BE2C (cell line): Measurements from ENCODE around the gene GRPEL2.

Experiments
- DNase-seq: peaks from one replicate; pipeline ENCODE4 v3.0.0-alpha.2; 2020
- H3K27me3 ChIP-seq: fragments of 250-450 bp; sonication (Bioruptor Pico); 2 replicates; pipeline ENCODE4 v1.5.1; 2020; ENCODE audit warnings: mild to moderate bottlenecking
- H3K36me3 ChIP-seq: fragments of 250-450 bp; sonication (Bioruptor Pico); 2 replicates; pipeline ENCODE4 v1.5.1; 2020; ENCODE audit warnings: mild to moderate bottlenecking
- H3K4me1 ChIP-seq: fragments of 250-450 bp; sonication (Bioruptor Pico); 2 replicates; pipeline ENCODE4 v1.5.1; 2020
- H3K4me3 ChIP-seq: 2 replicates; pipeline ENCODE4 v1.5.1; 2011; ENCODE audit warnings: low read depth, low read length
- H3K9me3 ChIP-seq: fragments of 250-450 bp; sonication (Bioruptor Pico); 2 replicates; pipeline ENCODE4 v1.5.1; 2020
- CTCF ChIP-seq: IDR thresholded peaks from 2 replicates; pipeline ENCODE4 v1.5.1; 2012; ENCODE audit warnings: mild to moderate bottlenecking, low read depth, low read length

GRPEL2 gene

DNA sequence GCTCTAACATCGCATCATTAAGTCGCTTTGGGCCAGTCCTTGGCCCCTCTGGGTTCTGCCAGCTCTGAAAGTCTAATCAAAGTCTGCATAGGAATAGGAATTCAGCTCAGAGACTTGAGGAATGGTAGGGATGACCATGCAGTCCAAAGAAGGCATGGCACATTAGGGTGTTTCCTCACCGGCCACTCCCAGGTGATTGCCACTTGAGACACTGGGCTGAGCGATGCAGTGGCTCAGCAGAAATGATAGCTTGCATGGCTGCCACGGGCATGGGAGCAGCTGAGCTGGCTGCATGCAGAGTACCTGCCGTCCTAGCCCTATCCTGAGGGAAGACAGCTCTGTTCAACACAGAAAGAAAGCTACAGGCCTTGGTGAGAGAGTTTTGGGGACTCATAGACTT lies 44.9 kb upstream of the GRPEL2 start:
- no peak for DNase-seq
- H3K27me3 ChIP-seq: no peaks in the 10 kb centered on the region
- TF ChIP-seq CTCF: no peak
- H3K9me3 ChIP-seq: no peaks in the 10 kb centered on the region
- no peak overlapping the region for H3K4me3 ChIP-seq
- H3K36me3 ChIP-seq: no peaks in the 10 kb centered on the region
- H3K4me1 ChIP-seq: no peaks in the 10 kb centered on the region

DNA sequence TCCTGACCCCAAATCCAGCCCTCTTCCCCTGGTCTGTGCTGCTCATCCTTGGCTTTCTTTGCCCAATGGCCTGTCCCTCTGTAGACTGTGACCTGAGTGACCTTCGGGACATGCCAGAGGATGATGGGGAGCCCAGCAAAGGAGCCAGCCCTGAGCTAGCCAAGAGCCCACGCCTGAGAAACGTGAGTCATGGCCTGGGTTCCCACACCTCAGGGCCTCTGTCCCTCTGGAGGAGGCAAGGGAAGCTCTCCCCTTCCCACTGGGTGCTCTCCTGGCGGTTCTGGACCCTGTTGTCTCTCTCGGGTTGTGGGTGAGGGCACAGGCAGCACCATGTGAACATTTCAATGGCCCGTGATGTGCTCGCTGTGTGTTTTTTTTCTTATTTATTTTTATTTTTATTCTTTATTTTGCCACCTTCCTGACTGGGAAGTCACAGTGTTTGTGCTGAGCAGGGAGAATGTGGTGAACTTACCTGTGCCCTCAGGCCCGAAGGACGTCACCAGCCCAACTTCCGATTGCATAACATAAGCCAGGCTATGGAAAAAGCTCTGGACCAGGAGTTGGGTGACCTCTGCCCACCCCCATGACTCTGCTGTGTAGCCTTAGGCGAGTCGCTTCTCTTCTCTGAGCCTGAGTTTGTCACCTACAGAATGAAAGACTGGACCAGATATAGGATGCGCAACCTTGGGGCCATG lies 44.1 kb upstream of the GRPEL2 start:
- Histone ChIP-seq H3K36me3 (no peaks in the 10 kb centered on the region), H3K27me3 (no peaks in the 10 kb centered on the region), H3K4me1 (no peaks in the 10 kb centered on the region), H3K4me3 (no peak overlapping the region), H3K9me3 (no peaks in the 10 kb centered on the region)
- no peak for TF ChIP-seq CTCF
- DNase-seq: no peak

DNA sequence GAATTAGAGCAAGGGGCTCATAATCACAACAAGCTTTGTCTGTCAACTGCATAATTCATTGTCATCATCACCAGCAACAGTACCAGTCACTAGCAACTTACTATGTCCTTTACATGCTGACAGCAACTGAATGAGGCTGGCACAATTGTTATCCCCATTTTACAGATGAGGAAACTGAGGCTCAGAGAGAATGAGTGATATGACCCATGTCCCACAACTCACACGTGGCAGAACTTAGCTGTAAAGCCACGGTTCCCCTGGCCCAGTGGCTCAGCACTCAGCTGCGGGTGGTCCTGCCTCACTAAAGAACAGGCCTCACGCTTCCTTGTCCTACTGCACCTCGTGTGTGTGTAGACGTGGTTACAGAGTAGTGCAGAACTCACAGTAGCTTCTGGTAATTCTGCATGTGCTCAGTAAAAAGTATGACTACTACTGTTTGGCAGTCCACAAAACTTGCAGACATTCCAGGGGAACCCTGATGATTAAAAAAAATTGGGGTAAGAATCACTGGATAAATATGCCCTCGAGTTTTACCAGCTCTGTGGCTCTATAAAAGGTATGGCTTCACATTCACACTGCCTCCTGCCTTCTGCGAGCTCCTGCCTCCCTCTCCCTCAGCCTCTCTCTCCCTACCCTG lies 43.4 kb upstream of the GRPEL2 start:
- TF ChIP-seq CTCF: no peak
- Histone ChIP-seq H3K4me1 (no peaks in the 10 kb centered on the region), H3K36me3 (no peaks in the 10 kb centered on the region), H3K4me3 (no peak overlapping the region), H3K27me3 (no peaks in the 10 kb centered on the region), H3K9me3 (no peaks in the 10 kb centered on the region)
- DNase-seq: no peak

DNA sequence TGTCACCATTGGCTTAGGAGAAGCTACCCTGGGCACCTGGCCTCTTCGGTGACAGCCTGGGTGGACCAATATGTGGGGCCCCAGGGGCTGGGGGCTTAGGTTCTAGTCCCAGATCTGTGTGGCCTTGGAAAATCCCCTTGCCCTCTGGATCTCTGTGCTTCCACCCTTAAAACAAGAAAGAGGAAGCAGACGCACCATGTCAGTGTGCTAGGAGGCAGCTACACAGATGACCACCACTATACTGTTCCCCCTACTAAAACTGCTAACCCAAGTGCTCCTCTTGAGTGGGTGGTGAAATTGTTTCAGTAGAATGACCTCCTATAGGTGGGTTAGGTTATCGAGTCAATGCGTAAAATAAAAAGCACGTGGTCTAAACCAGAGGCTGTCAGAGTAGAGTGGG lies 42.7 kb upstream of the GRPEL2 start:
- DNase-seq: no peak
- no peaks in the 10 kb centered on the region for H3K9me3 ChIP-seq
- no peaks in the 10 kb centered on the region for H3K36me3 ChIP-seq
- no peaks in the 10 kb centered on the region for H3K27me3 ChIP-seq
- no peak for TF ChIP-seq CTCF
- H3K4me1 ChIP-seq: no peaks in the 10 kb centered on the region
- no peak overlapping the region for H3K4me3 ChIP-seq

GRCh38 chr5:149303210-149303609 lies 42.1 kb upstream of the GRPEL2 start:
- Histone ChIP-seq H3K9me3 (no peaks in the 10 kb centered on the region), H3K27me3 (no peaks in the 10 kb centered on the region), H3K36me3 (no peaks in the 10 kb centered on the region), H3K4me1 (no peaks in the 10 kb centered on the region), H3K4me3 (no peak overlapping the region)
- TF ChIP-seq CTCF: no peak
- no peak for DNase-seq
